Myocyte (in vitro differentiated cells): ENCODE measurements around the gene CWC15. TPM values are rescaled to one million over a fixed set of nuclear protein-coding genes. Genes with fewer than 3 reads are reported as not detected.
"Not testable (repeated sequence)": the region's sequence is repeated elsewhere in the genome, so short reads cannot be mapped to it uniquely, and the experiment has no call there.

Source experiments
- DNase-seq: peaks from one replicate; pipeline ENCODE4 v3.0.0-alpha.2; 2012; ENCODE audit warnings: low read depth
- polyA plus RNA-seq: library from polyadenylated mRNA; unstranded; fragments of >200 nt; gene quantifications from one replicate; pipeline ENCODE4 v1.2.1, GENCODE V29; 2012; ENCODE audit warnings: missing spikeins
- total RNA-seq: library from RNA; depleted of rRNA; stranded (reverse); fragments of >200 nt; gene quantifications from 2 replicates; pipeline ENCODE4 v1.2.3, GENCODE V29; 2014

The CWC15 gene
- 42.1 and 46.0 TPM in 2 replicates for total RNA-seq
- polyA plus RNA-seq: 42.5 TPM

GRCh38 chr11:94973099-94973968 lies at the start of gene CWC15, which contains the start of gene KDM4D:
Gene CWC15, minus strand, starts transcription at chr11:94973556. Its CDS starts 1,371 bp downstream, at chr11:94972185.
Gene KDM4D, plus strand, starts transcription at chr11:94973709. Its CDS starts 23,664 bp downstream, at chr11:94997373.
- peak; percentile 96 for DNase-seq

GRCh38 chr11:95021468-95021867 lies 48.1 kb upstream of the CWC15 start:
- not testable (repeated sequence) for DNase-seq

GRCh38 chr11:95016139-95016538 lies 42.8 kb upstream of the CWC15 start:
- DNase-seq: no peak

GRCh38 chr11:95014184-95014821 lies 40.9 kb upstream of the CWC15 start:
- no peak for DNase-seq

GRCh38 chr11:95011376-95011775 lies 38.0 kb upstream of the CWC15 start:
- no peak for DNase-seq

- no peak for DNase-seq
Observed at GRCh38 chr11:95005642-95006041, 32.3 kb upstream of the CWC15 start.

GRCh38 chr11:95003716-95004115 lies 30.4 kb upstream of the CWC15 start:
- no peak for DNase-seq

GRCh38 chr11:94998285-94998684 lies 24.9 kb upstream of the CWC15 start:
- no peak for DNase-seq

- DNase-seq: no peak
Observed at GRCh38 chr11:94997437-94997836, 24.1 kb upstream of the CWC15 start.

- DNase-seq: no peak
Observed at GRCh38 chr11:94993400-94993943, 20.1 kb upstream of the CWC15 start.

- DNase-seq: no peak
Observed at GRCh38 chr11:94988748-94989147, 15.4 kb upstream of the CWC15 start.

- no peak for DNase-seq
Observed at GRCh38 chr11:94987378-94987777, 14.0 kb upstream of the CWC15 start.

- no peak for DNase-seq
Observed at GRCh38 chr11:94975599-94975998, 2.2 kb upstream of the CWC15 start.

GRCh38 chr11:94974178-94974577 lies 822 bp upstream of the CWC15 start:
- peak; percentile 2 for DNase-seq

- DNase-seq: no peak
Observed at GRCh38 chr11:94972700-94973098, 657 bp downstream of the CWC15 start.

GRCh38 chr11:94968334-94968958 lies 4.9 kb downstream of the CWC15 start:
- peak; percentile 20 for DNase-seq

- DNase-seq: no peak
Observed at GRCh38 chr11:94964934-94965333, 8.4 kb downstream of the CWC15 start.

GRCh38 chr11:94961255-94961654 lies 12.1 kb downstream of the CWC15 start:
- DNase-seq: no peak

- DNase-seq: no peak
Observed at GRCh38 chr11:94960488-94960887, 12.9 kb downstream of the CWC15 start.

GRCh38 chr11:94959179-94959578 lies 14.2 kb downstream of the CWC15 start:
- no peak for DNase-seq

- DNase-seq: peak; percentile 12
Observed at GRCh38 chr11:94958121-94958696, 15.1 kb downstream of the CWC15 start.
